Pulmonary artery endothelial cell (primary cell): ENCODE results near the gene NAV2. TPM values are rescaled to one million over a fixed set of nuclear protein-coding genes. Genes with fewer than 3 reads are reported as not detected.

ENCODE experiments used
- DNase-seq: peaks from one replicate; pipeline ENCODE4 v3.0.0-alpha.2; 2011; ENCODE audit warnings: low read depth, low spot score
- total RNA-seq: library from RNA; depleted of rRNA; stranded (reverse); fragments of >200 nt; gene quantifications from 2 replicates; pipeline ENCODE4 v1.2.3, GENCODE V29; 2014

The NAV2 gene
- total RNA-seq, 1 donor from 2014 or later: 9.5 TPM

DNA sequence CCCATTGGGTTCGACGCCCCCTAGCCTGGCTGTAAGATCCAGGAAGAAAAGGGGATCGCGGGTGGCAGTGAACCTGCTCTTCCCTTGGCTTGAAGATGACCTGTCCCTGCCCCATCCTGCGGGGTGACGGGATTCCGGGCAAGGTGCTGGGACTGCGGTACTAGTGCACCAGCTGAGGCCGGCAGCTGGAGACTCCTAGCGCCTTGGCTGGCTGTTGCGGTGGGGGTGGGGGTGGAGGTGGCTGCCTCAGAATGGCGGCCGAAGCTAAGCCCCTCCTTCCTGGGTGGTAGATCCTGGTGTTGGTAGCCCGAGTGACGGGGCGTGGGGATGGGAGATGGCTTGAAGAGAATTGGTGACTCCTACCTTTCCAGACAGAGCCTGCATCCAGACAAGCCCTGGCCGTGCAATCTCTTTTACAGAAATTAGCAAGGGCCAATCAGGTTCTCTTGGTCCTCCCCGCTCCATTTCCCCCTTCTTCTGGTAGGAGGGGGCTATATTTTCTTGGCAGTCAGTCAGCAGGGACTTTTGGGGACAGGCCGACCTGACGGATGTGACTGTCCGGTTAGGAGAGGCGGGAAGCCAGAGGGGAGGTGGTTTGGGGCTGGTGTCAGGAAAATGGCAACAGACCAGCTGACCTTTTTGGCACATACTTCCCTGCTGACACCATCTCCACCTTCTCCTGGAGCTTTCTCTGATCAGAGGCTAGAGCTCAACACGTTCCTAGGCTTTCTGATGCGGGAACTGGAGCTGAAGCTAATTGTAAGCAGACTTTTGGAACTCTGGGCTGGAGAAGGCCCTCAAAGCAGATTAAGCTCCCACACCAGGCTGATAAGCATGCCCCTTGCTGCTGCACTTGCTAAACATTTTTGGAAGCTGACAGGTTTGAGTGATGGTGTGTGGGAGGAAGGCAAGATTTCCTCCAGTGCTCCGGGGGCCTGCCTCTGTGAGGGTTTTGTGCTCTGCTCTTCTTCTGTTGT lies 2.0 kb downstream of the NAV2 start:
- DNase-seq: no peak

DNA sequence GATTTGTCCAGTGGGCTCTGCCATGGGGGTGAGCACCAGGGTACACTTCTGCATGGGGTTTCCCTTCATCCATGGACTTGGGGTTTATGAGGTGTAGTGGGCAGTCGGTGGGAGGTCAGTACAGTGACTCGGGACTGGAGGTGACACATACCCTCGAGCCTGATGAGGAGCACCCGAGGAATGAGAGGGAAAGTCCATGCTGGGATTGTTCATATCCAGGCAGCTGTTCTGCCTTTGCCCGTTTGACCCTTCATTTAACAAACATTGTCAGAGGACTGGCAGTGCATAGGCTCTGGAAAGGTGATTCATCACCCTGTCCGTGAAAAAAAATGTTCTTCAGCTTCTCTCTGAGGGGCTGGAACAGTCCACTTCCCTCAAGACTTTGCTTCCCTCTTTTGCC lies 2.7 kb downstream of the NAV2 start:
- DNase-seq: peak; percentile 89

GRCh38 chr11:19718051-19718450 lies 5.4 kb downstream of the NAV2 start:
- DNase-seq: no peak

DNA sequence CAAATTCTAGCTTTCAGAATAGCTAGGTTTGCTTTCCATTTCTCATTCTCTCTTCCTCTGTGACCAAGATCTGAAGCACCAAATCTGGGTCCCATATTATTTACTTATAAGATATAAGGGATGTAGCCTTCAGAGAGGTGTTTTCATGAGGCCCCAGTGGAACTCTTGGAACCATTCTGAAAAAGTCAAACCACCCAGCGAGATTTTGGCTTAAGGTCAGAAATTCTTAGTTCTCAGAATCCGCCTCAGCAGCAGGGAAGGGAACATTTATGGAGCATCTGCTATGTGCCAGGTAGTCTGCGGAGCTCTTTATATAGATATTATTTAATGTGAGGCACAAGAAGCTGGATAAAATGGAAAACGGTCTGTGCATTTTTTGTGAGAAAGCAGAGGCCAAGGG lies 6.3 kb downstream of the NAV2 start:
- no peak for DNase-seq

- DNase-seq: no peak
Observed at GRCh38 chr11:19719960-19720359, 7.3 kb downstream of the NAV2 start.

DNA sequence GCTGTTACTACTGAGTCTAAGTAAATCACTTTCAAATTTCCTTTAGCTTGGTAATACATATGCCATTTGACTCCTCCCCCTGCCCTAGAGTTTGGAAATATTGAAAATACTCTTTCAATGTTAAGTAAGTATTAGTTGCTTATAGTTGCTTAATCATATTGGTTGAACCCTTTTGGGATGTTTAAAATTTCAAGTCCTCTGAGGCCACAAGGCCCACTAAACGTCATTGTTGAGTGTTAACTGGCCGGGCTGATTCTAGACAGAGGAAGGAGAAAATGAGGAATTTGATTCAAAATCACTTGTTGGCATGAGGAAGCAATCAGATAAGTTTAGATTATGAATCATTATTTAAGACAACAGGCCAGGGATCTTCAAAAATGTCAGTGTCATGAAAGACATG lies 8.5 kb downstream of the NAV2 start:
- no peak for DNase-seq

- DNase-seq: no peak
Observed at GRCh38 chr11:19722702-19723101, 10.1 kb downstream of the NAV2 start.

DNA sequence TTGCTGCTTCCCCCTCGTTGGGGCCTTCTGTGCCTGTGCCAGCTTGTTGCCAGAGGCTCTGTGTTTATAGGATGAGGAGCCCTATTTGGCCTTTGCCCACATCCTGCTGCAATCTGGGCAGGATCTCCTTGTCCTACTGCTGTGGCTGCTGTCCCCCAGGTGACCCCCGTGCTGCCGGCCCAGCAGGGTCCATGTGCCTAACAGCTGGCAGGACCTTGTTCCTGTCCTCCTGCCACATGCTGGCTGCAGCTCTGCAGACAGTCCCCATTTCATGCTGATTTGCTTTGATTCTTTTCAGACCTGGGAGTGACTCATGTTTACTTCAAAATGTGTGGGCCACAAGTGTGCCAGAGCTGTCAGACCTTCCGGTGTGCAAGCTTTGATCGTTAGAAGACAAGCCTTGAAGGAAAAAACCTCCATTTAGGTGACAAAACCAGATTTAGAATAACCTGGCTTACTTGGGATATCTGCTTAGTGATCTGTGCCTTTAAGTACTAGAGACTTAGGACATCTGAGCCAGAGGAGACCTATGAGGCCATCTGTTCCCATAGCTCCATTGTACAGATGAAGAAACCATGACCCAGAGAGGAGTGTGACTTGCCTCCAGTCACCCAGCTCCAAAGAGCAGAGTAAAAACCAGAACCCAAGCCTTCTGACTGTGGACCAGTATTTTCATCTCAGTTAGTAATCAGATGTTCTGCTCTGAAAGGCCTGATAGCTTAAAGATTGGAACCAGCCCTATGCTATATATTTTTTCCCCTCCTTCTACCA lies 11.1 kb downstream of the NAV2 start:
- DNase-seq: no peak

DNA sequence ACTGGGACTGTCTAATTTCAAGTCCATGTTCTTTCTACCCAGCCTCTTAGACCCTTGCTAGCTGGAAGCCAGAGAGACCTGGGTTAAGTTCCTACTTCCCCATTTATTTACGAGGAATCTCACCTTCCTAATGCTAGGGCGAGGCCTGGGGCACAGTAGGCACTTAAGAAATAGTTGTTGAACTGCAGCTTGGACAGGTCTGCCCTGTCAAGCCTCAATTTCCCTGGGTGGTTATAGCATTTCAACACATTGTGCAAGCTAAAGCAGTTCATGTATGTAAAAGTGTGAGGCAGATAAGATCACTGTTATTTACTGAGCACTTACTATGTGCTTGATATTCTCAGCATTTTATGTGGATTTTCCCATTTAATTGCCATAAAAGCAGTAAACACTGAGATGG lies 12.1 kb downstream of the NAV2 start:
- no peak for DNase-seq

GRCh38 chr11:19725379-19726079 lies 12.9 kb downstream of the NAV2 start:
- no peak for DNase-seq

- no peak for DNase-seq
Observed at GRCh38 chr11:19727246-19727645, 14.6 kb downstream of the NAV2 start.

DNA sequence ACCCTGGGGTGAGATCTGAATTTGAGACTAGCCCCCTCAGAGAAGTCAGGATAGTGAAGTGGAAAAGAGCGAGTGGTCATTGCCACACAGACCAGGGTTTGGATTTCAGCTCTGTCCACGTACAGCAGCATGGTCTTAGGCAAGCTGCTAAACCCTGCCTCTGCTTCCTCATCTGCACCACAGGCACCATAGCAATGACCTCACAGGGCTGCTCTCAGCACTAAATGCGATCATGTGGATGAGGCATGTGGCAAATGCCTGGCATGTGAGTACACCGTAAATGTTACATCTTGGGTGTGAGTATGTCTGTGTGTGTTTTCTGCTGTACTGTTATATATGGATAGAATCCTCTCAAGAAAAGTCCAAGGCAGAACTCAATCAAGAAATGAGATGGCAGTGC lies 15.8 kb downstream of the NAV2 start:
- no peak for DNase-seq

DNA sequence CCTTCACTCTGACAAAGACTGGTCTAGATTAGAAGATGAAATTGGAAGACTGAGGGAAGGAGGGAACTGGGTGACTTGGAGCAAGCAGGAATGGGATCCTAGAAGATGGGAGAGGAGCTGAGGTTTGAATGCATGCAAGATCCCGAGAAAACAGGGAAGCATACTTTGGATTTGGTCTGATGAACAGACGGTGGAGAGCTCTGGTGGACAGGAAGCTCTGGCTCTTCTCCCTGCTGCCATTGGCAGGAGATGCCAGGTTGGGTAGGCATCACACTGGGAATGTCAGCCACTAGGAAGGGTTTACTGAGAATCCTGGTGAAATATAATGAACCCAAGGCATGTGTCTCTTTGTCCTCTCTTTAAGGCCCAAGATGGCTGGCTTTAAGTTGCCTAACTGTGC lies 16.5 kb downstream of the NAV2 start:
- DNase-seq: no peak

GRCh38 chr11:19730373-19730772 lies 17.7 kb downstream of the NAV2 start:
- DNase-seq: no peak

DNA sequence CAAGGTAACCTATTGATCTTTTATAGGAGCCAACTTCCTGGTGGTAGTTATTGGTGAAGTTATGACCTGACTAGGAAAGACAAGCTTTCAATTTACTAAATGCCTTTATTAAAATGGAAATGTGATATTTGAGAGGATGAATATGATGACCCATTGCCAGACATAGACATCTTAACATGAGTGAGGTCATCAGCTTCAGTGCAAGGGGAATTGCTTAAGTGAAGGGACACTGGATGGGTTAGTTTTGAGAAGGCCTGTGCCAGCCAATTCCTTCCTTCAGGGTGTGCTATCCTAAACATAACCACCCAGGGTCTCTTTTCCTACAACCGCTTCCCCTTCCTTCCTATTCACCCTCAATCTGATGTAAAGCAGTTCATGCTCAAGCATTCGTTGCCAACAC lies 21.5 kb downstream of the NAV2 start:
- DNase-seq: no peak

DNA sequence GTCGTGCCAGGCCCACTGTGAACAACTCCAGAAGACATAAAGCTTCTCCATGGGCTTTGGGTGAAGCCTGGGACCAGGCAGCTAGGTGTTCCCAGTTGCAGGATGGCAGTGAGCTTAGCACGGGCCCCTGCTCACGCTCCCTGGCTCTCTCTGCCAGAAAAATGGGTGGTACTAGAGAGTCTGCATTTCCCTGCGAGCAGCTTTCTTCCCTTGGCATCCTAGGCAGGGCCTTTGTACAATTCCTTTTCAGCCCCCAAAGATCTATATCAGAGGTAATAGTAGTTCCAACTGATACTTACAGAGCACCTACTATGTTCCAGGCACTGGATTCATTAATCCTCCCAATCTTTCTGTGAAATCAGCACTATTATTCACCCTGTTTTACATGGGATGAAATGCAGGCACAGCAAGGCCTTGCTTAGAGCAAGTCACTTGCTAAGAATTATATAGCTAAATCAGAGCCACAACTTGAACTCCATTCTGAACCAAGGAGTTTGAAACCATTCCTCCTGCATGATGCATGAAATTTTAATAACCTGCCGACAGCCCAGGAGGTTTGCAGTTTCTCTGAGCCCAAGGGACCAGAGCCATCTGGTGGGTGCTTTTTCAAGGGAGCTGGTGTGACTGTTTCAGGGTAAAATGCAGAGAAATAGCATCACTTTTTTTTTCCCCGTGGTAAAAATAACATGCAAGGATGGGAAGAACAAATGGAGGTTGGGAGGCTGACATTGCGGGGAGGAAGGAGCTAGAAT lies 22.7 kb downstream of the NAV2 start:
- DNase-seq: no peak

GRCh38 chr11:19735909-19736498 lies 23.4 kb downstream of the NAV2 start:
- no peak for DNase-seq

- DNase-seq: no peak
Observed at GRCh38 chr11:19736831-19737230, 24.2 kb downstream of the NAV2 start.

GRCh38 chr11:19737575-19737974 lies 24.9 kb downstream of the NAV2 start:
- no peak for DNase-seq

DNA sequence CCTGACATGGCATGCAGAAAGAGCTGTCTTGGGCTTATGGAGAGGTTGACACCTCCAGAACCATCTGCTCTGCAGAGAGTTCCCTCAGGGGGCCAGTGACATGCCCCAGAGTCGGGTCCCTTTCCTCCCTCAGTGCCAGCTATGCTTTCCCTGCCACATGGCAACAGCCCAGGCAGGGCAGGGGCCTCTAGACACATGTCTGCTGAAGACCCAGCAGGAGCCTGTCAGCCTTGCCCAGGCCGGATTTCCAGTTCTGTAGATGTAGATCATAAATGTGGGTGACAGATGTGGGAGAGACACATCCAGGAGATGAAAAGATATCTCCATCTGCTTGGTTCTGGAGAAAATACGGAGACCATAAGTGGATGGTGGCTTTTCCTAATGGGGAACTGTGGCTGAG lies 25.5 kb downstream of the NAV2 start:
- no peak for DNase-seq

DNA sequence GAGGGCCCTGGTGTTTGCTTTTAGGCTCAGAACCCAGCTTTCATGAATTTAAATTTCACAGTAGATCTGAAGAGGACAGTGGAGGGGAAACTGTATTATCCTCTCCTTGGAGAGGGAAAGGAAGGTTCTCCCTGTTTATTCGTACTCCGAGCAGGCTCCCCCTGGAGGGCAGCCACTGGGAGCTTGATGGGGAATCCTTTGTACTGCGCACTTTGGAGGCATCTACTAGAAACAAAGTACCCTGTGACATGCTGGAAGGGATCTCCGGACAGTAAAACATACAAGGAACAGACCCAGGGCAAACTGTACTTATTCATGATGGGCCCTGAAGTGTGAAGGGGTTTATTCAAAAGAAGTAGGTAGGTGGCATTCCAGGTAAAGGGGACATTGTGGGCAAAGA lies 27.2 kb downstream of the NAV2 start:
- DNase-seq: no peak
